Measurements from ENCODE around the gene ACVR2A. TPM values are rescaled to one million over a fixed set of nuclear protein-coding genes. Genes with fewer than 3 reads are reported as not detected.
A peak's percentile ranks its signal among the peaks of the same experiment; 100 is the strongest.

Gene ACVR2A
- total RNA-seq, 1 experiment from 2014 or later, result 13.4 TPM

DNA sequence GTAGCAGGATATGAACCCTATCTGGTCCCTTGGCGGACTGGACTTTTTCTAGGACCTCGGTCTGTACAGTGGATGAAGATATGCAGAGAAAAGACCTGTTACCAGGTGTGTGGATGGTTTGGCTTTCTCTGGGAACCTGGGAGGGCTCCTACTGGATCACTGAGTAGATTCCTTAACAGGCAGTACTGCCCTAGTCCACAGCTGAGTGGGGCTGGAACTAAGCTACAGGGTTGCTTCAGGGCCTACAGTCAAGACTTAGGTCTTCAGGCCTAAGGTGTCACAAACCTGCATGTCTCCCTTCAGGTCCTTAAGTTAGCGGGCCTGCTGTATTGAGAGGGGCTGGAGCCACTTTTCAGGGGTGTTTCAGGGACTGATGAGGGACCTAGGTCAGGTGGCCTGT lies 132.8 kb downstream of the ACVR2A start:
- Histone ChIP-seq H3K4me1 (ENCODE audit: insufficient read depth, low read length) (no peaks in the 10 kb centered on the region), H2AK5ac (ENCODE audit: insufficient read length, low read length) (no peak overlapping the region), H2AFZ (ENCODE audit: low read length) (no peak overlapping the region), H3K9ac (ENCODE audit: extremely low read depth, insufficient read length, low read length) (no peak overlapping the region), H2BK15ac (ENCODE audit: low read depth, low read length) (no peak overlapping the region), H3T11ph (ENCODE audit: low read length) (no peak overlapping the region), H3K4ac (ENCODE audit: low read depth, low read length) (no peak overlapping the region), H2BK120ac (ENCODE audit: low read depth, low read length, poor library complexity, severe bottlenecking) (no peak overlapping the region), H3K14ac (ENCODE audit: insufficient read depth, low read length) (no peak overlapping the region), H3K18ac (ENCODE audit: insufficient read length, low read depth, low read length) (no peak overlapping the region), H4K91ac (ENCODE audit: insufficient read length, low read depth, low read length) (no peak overlapping the region), H3K56ac (ENCODE audit: insufficient read length, low read depth, low read length) (no peak overlapping the region), H4K8ac (replicated peaks; ENCODE audit: insufficient read length, low read depth, low read length) (no peak overlapping the region), H3K4me2 (ENCODE audit: insufficient read depth, insufficient read length, low read length) (no peak overlapping the region), H2BK20ac (ENCODE audit: low read depth, low read length, poor library complexity, severe bottlenecking) (no peak overlapping the region), H2BK5ac (ENCODE audit: insufficient read length, low read length) (no peak overlapping the region), H3K9me3 (ENCODE audit: control insufficient read depth, low read depth, low read length) (no peaks in the 10 kb centered on the region), H3K27me3 (ENCODE audit: insufficient read depth, low read length) (no peaks in the 10 kb centered on the region), H3K23me2 (ENCODE audit: insufficient read length, low read depth, low read length, poor library complexity, severe bottlenecking) (no peaks in the 10 kb centered on the region), H3K23ac (ENCODE audit: insufficient read length, low read depth, low read length) (no peak overlapping the region), H3K79me1 (ENCODE audit: insufficient read depth, low read depth, low read length, poor library complexity, severe bottlenecking) (no peaks in the 10 kb centered on the region), H3K79me2 (ENCODE audit: insufficient read depth, low read length) (peaks cover 7% of the 10 kb centered on the region; the same call in 1 of the 2 replicates), H2BK12ac (ENCODE audit: insufficient read length, low read depth, low read length) (no peak overlapping the region), H4K5ac (ENCODE audit: insufficient read length, low read depth, low read length) (no peak overlapping the region), H3K27ac (ENCODE audit: insufficient read length, low read depth, low read length) (no peak overlapping the region), H4K20me1 (ENCODE audit: control insufficient read depth, insufficient read depth, insufficient read length) (no peaks in the 10 kb centered on the region)
- no CpG with 5 or more reads among the region's 3 CpGs for WGBS (ENCODE audit: extremely low coverage, insufficient read length, low lambda C conversion rate)
- DNase-seq, result no peak
- Mint-ChIP-seq H3K9me3 (no peaks in the 10 kb centered on the region), H3K4me1 (peaks cover 5 to 17% of the 10 kb centered on the region in 2 experiments; a peak in 3 of 4 replicates), H3K27me3 (ENCODE audit: low read depth) (no peaks in the 10 kb centered on the region), H3K27ac (peak overlapping the region in 2 of 3 experiments; percentile 49 to 75; a peak in 3 of 7 replicates), H3K4me3 (no peak overlapping the region), H3K36me3 (ENCODE audit: insufficient read depth in 1 of 3, low read depth in 3 of 3) (peaks cover 0 to 10% (median 7%) of the 10 kb centered on the region in 3 experiments; a peak in 4 of 7 replicates)
- TF ChIP-seq, protein P1, sequence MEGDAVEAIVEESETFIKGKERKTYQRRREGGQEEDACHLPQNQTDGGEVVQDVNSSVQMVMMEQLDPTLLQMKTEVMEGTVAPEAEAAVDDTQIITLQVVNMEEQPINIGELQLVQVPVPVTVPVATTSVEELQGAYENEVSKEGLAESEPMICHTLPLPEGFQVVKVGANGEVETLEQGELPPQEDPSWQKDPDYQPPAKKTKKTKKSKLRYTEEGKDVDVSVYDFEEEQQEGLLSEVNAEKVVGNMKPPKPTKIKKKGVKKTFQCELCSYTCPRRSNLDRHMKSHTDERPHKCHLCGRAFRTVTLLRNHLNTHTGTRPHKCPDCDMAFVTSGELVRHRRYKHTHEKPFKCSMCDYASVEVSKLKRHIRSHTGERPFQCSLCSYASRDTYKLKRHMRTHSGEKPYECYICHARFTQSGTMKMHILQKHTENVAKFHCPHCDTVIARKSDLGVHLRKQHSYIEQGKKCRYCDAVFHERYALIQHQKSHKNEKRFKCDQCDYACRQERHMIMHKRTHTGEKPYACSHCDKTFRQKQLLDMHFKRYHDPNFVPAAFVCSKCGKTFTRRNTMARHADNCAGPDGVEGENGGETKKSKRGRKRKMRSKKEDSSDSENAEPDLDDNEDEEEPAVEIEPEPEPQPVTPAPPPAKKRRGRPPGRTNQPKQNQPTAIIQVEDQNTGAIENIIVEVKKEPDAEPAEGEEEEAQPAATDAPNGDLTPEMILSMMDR (conservative IDR thresholded peaks at IDR 0.05), result no peak

Other genes with a start within 250 kb of the ACVR2A start
- gene ORC4, start 175.7 kb downstream of the ACVR2A start, total RNA-seq (2021), result 66.0 and 72.9 TPM in 2 replicates
- gene MBD5, start 176.1 kb downstream of the ACVR2A start, total RNA-seq (2021), result 22.1 and 23.1 TPM in 2 replicates

Data from H9 (cell line).